Hippocampal formation (tissue), 2 donors: ENCODE results near the gene MIER3.

Source experiments
- DNase-seq, 2 donors: peaks; one replicate each; lab custom pipeline; 2025; lab: John Stamatoyannopoulos, UW

MIER3 gene

DNA sequence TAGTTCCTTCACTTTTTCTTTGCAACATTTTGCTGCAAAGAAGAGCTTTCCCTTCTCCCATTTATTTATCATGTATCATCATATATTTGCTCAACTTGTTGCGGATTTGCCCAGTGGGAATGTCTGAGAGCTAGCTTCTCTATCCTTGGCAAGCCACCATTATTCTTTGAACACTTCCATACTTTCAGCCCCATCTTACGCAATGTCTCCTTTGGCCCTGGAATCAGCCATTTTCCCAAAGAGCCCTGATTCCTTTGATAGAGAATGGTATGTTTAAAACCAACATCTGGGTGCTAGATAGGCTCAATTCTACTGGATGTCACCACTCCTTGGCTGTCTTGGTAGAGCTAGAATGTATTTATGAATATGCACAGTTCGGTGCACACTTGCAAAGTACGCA lies 55.2 kb downstream of the MIER3 start:
- no peak for DNase-seq

DNA sequence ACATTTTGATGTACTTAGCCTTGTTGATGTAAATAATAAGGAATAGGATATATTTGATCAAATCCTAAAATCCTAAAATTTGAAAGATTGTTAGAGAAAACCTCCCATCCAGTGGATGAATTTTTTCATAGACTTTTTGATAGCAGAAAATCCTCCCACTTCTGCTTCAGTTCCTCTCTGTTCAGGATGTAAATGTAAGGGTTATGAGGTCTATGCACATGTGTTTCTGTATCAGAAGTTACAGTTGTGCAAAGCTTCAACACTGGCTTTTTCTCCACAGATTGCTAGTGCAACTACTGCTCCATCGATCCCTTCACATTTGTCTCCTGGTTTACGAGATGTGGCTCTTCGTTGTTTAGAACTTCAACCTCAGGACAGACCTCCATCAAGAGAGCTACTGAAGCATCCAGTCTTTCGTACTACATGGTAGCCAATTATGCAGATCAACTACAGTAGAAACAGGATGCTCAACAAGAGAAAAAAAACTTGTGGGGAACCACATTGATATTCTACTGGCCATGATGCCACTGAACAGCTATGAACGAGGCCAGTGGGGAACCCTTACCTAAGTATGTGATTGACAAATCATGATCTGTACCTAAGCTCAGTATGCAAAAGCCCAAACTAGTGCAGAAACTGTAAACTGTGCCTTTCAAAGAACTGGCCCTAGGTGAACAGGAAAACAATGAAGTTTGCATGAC lies 58.5 kb downstream of the MIER3 start:
- no peak for DNase-seq

DNA sequence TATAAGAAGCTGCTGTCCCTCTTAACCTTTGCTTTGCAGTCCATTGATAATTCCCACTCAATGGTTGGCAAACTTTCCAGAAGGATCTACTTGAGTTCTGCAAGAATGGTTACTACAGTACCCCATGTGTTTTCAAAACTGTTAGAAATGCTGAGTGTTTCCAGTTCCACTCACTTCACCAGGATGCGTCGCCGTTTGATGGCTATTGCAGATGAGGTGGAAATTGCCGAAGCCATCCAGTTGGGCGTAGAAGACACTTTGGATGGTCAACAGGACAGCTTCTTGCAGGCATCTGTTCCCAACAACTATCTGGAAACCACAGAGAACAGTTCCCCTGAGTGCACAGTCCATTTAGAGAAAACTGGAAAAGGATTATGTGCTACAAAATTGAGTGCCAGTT lies 70.4 kb downstream of the MIER3 start:
- DNase-seq = no peak

DNA sequence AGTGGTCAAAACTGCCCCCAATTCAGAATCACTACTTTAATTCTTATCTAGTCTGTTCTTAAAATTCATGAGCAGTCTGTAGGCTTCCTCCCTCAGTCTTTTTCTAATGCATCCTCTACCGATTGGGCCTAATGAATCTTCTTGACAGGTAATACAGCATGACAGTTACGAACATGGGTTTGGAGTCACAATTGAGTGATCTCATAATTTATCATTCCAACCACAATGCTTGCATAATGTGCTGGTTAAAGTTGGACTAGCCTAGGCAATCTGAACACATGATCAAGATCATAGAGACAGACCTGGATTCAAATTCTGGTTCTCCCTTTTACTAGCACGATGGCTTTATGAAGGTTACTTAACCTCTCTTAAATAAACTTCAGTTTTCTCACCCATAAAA lies 75.6 kb downstream of the MIER3 start:
- DNase-seq = no peak

DNA sequence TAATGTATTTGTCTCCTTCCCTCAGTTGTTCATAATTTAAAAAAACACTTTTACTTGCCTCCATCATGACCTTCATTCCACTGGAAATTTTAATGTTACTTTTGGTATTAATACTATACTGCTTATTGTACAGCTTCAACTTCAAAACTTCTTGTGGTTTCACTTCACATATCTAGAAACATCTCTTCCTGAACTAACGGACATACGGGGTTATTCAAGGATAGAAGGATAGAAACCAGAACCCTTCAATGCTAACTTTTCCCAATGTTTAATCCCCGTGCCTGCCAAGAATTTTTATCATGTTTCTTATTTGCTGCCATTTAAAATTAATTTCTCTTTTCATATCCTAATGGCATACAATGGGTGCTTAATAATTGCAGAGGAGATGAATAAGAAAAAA lies 78.9 kb downstream of the MIER3 start:
- no peak for DNase-seq

DNA sequence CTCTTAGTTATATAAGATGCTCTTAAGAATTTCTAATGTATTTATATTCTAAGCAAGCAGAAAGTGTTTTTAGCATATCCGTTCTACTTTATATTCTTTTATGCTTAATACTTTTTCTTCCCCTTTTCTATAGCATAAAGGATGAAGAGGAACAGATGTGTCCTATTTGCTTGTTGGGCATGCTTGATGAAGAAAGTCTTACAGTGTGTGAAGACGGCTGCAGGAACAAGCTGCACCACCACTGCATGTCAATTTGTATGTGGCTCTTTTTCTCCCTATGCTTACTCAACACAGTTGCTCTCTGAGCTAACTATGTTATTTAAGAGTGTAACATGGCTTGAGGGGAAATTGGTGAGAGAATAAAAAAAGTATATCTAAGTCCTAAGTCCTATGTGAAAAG lies 80.1 kb downstream of the MIER3 start:
- no peak for DNase-seq
